HG02798 (cell line): ENCODE data around the gene ARPP21.

ENCODE experiments used
- ATAC-seq: cut with Tn5 transposase; IDR thresholded peaks from one replicate; pipeline ENCODE4 v1.9.1; 2021; ENCODE audit warnings: mild to moderate bottlenecking; ENCODE audit not compliant: unreplicated experiment, poor library complexity

The ARPP21 gene

GRCh38 chr3:35671483-35671882 lies 32.2 kb downstream of the ARPP21 start:
- ATAC-seq, result no peak

GRCh38 chr3:35673017-35673416 lies 33.7 kb downstream of the ARPP21 start:
- no peak for ATAC-seq

DNA sequence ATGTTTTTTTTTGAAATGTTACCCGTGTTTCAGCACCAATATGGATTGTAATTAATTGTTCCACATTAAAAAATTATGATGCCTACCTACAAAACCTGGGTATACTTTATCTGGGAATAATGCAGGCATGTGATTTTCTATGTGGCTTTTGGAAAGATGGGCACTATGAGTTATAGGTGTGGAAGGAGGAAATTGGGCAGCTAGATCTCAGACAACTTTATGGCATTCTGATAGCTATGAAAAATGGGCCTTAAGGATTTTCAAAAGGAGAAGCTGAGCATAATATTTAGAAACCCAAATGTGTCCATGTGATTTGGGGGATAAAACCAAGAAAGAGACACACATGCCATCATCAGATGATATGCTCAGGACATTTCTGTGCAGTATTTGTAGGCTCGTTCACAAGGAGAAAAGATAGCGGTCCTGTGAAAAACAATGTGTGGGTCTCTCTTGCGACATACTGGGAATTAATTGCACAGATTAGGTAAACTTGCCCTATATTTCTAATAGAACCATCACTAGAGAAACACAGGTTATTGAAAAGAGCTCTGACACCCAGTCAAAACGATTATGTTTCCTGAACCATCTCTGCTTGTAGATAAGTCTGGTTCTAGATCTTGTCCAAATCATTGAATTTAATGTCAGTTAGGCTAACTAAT lies 35.3 kb downstream of the ARPP21 start:
- ATAC-seq, result no peak

GRCh38 chr3:35675206-35675605 lies 35.9 kb downstream of the ARPP21 start:
- no peak for ATAC-seq

DNA sequence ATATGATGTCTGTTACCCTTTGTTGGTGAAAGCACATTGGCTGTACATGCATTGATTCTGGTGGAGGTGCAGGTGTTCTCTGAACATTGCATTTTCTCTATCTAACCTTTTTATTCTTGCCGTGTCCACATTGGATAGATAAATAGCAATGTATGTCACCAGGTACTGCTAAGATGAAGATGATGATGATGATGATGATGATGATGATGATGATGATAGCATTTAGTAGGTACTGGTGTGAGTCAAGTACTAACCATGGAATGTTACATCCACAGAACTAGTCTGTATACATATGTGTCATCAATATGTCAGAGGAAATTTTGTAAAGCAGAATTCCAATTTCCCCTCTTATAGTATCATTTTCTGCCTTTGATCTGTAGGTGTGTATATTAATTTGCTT lies 36.3 kb downstream of the ARPP21 start:
- no peak for ATAC-seq

GRCh38 chr3:35677797-35678196 lies 38.5 kb downstream of the ARPP21 start:
- no peak for ATAC-seq

DNA sequence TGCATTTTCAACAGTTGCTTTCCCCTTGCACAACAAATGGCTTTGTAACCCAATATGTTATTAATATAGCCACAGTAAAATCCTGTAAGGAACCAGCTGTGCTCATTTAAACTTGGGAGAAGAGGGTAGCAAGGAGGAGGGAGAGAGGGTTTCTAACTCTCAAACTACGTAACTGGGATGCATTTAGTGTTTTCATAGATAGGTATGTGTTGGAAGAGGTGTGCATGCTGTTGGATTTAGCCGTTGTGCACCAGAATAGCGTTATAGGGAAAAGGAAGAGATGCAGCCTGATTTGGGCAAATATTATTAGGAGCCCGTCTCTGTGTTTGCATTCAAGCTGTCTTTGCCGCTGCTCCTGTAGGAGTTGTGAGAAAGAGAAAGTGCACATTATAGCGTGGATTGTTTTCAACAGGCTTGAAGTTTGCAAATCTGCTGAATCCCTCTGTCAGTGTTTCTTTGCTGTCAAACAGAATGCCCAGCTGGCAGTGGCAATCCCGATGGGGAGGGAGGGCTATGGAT lies 39.4 kb downstream of the ARPP21 start:
- ATAC-seq, result no peak

DNA sequence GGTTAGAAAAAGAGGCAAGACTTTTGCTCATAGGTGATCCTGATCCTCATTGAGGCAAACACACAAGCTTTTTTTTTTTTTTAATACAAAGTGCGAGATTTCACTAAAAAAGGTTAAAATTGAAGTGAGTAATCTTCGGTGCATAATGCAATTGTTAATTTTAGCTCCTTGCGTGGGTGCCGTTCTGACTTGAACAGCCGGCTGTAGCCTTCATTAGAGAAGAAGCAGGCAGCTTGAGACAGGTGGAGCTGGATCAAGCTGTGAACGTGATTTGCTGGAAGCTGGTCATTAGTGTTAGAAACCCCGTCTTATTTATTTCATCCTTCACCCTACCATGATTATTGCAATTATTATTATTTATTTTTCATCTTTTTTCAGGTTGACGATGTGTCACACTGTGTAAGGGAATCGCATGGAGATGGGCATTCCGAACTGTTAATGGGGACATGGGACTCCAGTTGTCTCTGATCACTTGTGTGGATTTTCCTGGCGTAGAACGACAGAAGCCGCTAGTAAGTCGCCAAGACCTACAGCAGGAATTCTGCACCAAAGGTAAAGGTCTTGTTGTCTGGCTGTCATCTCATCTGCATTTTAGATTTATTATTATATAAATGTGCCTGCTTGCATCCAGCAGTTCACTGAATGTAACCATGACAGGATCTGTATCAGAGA lies 40.2 kb downstream of the ARPP21 start:
- ATAC-seq, result no peak

DNA sequence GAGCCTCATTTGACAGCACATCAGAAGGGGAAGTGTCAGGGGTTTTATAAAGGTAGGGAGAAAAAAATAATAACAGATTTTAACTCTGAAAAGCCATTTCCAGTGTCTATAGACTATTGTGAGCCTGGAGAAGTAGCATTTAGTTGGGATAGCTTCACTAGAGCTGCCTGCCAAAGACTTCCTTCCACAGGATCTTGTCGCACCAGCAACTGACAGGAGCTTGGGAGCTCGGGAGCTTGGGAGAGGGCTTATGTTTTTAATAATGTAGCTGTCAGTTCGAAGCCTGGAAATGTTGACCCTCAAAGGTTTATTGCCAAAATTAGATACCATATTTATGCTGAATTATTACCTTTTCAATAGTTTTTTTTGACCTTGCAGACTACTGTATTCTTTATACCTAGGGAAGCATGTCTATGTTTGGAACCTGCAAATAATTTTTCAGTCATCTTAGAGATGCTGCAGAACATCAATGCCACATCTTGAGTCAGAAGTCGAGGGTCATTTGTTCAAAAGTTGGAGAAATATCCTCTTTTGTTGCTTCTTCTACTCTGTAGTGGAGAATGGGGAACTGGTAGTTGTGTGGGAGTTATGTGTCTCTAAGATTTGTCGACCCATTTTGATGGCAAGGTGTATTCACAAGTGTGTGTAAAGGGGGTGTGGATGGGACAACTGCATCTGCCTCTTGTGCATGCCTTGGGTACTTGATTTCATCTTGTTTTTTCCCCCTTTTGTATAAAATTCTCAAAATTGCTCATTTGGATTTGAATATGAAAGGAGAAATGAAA lies 41.7 kb downstream of the ARPP21 start:
- ATAC-seq, result no peak

DNA sequence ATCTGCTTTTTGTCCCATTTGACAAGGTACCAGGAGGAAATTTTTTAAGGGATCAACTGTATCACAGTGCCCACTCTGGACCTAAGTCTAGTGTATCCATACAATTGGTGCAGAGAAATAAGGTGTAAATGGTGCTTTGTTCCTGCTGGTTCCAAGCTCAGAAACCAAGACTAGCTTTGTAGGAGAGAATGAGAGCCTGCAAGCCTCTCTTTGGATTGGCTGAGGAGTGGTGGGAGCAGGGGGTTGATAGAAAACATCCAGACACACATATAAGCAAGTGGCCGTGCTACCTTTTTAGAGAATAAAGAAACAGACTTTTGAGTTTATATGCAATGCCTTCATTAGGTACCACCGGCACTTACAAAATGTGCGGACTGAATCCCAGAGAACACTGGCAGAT lies 45.8 kb downstream of the ARPP21 start:
- no peak for ATAC-seq

- no peak for ATAC-seq
These were observed 49.5 kb downstream of the ARPP21 start for GRCh38 chr3:35688826-35689225.

- no peak for ATAC-seq
These were observed 50.9 kb downstream of the ARPP21 start for GRCh38 chr3:35690271-35690670.

DNA sequence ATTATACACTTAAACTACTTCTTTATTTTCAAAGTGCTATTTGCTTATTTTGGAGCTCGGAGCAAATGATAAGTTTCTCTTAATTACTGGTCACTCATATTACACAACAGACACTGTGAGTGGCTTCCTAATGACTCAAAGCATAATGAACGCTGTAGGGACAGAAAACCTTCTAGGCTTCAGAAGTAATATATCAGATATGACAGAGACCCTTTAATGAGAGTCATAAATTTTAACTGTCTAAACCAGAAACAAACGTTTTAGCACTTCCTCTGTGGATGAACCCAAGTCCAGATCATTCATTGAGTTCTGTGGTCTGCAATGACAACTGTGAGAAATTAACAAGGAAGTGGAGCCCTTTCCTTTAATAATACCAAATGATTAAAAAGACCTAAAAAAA lies 66.6 kb downstream of the ARPP21 start:
- no peak for ATAC-seq

- ATAC-seq, result no peak
These were observed 68.6 kb downstream of the ARPP21 start for GRCh38 chr3:35707904-35708303.

DNA sequence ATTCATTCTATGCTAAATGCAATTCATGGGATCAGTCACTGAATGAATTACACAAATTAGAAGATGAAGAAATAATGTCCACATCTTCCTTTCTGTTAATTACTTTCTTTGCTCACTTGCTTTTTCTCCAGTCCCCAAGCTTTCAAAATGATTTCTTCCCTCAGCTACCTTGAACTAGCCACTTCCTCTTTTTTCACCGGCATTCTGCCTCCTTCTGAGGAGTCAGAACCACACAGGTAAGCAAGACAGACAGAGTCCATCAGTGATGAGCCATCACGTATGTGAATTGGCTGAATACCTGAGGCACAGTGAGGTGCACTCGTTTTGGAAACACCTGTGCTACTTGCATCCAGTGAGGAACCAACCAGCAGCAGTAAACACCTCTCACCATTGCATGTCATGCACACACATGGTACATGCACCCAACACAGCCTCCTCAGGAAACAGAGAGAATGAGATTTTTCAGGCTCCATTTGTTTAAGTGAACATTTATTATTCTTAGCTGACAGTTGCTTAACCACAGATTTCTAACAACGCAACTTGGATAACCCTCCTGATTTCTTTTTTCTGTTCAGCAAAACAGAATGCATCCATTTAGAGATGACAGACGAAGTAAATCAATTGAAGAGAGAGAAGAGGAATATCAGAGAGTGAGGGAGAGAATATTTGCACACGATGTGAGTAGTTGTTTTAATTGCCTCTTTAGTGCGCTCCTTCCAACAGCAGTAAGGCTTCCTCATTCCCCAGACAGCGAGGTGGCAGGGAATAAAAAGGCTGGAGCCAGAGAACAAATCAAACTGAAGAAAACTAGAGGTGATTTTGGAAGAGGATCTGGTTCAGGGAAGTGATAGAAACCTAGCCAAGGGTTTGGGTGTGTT lies 69.3 kb downstream of the ARPP21 start:
- ATAC-seq, result no peak

GRCh38 chr3:35709691-35710090 lies 70.4 kb downstream of the ARPP21 start:
- no peak for ATAC-seq

- ATAC-seq, result no peak
These were observed 71.2 kb downstream of the ARPP21 start for GRCh38 chr3:35710554-35710953.

- ATAC-seq, result no peak
These were observed 79.6 kb downstream of the ARPP21 start for GRCh38 chr3:35718921-35719320.

DNA sequence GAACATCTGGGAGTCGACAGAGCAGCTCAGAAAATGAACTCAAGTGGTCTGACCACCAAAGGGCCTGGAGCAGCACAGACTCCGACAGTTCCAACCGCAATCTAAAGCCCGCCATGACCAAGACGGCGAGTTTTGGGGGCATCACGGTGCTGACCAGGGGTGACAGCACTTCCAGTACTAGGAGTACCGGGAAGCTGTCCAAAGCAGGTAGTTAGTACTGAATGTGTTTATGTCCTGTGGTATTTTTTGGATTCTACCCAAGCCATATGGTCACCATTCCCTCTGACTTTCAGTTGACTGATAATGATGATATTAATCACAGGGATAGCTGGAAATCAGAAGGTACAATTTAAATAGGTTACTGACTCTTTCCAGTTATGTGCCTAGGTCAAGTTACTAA lies 82.3 kb downstream of the ARPP21 start:
- ATAC-seq, result no peak

- ATAC-seq, result no peak
These were observed 83.6 kb downstream of the ARPP21 start for GRCh38 chr3:35722902-35723301.
